GM19035 (cell line): Measurements from ENCODE around the gene OBI1.
A peak's percentile ranks its signal among the peaks of the same experiment; 100 is the strongest.

Experiments
- ATAC-seq: cut with Tn5 transposase; IDR thresholded peaks from one replicate; pipeline ENCODE4 v1.9.1; 2021; ENCODE audit not compliant: unreplicated experiment

Gene OBI1, protein sequence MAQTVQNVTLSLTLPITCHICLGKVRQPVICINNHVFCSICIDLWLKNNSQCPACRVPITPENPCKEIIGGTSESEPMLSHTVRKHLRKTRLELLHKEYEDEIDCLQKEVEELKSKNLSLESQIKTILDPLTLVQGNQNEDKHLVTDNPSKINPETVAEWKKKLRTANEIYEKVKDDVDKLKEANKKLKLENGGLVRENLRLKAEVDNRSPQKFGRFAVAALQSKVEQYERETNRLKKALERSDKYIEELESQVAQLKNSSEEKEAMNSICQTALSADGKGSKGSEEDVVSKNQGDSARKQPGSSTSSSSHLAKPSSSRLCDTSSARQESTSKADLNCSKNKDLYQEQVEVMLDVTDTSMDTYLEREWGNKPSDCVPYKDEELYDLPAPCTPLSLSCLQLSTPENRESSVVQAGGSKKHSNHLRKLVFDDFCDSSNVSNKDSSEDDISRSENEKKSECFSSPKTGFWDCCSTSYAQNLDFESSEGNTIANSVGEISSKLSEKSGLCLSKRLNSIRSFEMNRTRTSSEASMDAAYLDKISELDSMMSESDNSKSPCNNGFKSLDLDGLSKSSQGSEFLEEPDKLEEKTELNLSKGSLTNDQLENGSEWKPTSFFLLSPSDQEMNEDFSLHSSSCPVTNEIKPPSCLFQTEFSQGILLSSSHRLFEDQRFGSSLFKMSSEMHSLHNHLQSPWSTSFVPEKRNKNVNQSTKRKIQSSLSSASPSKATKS

GRCh38 chr13:78658630-78659449, at the start of gene OBI1:
Gene OBI1 (minus strand): TSS chr13:78659155. CDS start chr13:78659120, 35 bp downstream.
- ATAC-seq = peak; percentile 76

GRCh38 chr13:78701383-78701782, 42.4 kb upstream of the OBI1 start:
- ATAC-seq = no peak

GRCh38 chr13:78700121-78700910, 41.4 kb upstream of the OBI1 start:
- ATAC-seq = no peak

DNA sequence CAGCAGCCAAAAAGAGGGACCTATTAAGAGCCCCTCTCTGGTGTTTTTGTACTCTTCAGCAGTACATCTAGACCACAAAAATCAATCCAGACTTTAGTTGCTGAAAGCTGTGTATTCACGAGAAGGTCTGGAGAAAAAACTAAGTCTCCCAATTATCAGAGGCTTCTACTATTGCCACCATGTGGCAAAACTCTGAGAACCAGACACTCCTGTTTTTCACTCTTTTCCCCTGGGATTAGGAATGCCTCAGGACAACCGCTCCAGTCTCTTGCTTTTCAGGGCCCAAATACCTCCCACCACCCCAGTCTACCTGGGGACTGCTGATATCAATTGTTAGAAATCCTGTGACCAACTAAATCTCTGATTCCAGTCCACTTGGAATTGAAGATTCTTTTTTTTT, 30.1 kb upstream of the OBI1 start:
- ATAC-seq = no peak

DNA sequence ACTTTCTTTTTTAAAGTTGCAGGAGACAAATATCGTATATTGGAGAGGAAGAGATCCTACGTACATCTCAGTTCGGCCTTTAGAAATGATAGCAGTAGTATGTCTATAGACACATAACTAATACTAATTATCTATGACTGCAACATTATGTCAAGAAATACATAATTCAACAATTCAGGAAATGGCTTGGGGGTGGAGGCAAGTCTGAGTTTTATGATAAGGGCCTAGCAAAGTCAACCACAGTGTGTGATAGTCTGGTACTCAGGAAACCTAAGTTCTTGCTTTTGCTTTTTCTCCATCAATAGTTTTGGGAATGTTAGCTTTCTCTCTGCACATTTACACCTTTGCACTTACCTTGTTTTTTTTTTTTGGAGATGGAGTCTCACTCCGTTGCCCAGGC, 27.5 kb upstream of the OBI1 start:
- ATAC-seq = no peak

DNA sequence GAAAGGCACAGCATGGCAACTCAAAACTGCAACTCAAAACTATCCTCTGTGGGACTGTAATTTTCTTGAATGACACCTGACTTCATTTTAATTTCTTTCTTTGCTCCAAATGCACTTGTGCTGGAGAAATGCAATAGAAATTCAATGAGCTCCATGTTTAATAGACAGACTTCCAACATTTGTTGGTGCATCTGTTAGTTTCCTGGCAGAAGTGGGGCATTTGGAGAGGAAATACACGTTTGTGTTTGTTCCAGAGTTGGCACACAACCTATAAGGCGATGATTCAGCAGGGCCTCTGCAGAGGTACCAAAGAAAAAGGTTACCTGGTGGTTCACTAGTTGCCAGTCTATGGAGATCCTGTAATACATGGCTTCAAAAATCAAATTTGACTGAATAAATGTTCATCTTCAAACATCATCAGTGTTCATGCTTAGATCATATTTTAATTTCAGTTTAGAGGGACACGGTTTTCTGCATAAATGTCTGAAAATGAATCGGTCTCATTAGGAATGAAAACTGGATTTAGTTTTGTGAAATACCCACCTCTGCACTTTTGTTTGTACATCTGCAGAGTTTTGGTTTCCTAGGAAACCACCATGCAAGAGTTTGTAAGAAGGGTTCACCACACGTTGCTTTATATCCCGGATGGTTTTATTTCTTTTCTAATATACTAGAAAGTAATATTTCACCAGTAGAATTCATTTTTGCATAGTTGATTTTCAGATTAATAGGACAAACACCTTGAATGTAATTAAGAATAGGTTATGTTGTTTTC, 21.8 kb upstream of the OBI1 start:
- ATAC-seq = no peak

DNA sequence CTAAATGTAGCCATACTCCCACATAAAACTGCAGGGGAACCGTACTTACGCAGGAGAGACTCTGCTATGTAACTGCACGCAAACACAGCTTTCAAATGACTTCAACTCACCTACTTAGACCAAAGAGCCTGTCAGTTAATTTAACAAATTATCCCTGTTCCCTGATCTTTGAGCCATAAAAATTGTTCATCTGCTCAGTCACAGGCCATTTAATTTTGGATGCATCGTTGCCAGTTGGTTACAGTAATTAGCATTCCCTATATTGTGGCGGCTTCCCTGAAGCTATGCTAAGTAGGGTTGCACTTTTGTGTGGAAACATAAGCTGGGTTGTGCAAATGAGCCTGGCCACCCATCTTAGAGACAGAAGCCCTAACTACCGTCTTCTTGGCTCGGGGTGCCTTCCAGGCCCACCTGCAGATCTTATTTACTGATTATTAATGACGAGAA, 21.2 kb upstream of the OBI1 start:
- ATAC-seq = no peak

DNA sequence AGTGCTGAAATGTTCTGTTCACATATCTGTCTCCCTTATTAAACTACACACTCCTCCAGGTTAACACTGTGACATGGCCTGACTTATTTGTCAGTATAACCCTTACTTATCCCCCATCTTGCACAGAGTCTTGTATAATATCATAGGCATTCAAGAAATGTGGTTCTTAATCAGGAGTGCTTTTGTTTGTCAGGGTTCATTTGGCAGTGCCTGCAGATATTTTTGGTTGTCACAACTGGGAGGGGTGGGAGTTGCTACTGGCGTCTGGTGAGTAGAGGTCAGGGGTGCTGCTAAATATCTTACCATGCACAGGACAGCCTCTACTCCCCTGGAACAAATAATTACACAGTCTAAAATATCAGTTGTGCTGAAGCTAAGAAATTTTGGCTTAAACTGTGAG, 20.4 kb upstream of the OBI1 start:
- ATAC-seq = no peak

GRCh38 chr13:78675112-78675511, 16.2 kb upstream of the OBI1 start:
- ATAC-seq = no peak

DNA sequence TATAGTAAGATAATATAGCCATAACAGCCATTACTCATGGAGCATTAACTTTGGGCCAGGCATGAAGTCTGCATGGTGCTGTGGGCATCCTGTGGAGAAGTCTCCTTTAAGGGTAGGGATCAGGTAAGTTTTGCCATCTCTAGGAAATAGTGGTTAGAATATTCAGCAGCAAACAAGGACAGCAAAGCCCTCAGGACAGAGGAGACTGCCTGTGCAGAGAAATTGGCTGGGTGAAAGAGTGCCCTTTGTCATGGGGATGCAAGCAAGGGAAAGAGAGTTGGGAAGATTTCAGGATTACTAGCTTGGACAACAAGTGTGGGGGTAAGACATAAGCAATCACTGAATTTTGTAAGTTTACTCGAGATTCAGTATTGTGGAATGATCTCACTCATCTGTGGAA, 15.7 kb upstream of the OBI1 start:
- ATAC-seq = no peak

DNA sequence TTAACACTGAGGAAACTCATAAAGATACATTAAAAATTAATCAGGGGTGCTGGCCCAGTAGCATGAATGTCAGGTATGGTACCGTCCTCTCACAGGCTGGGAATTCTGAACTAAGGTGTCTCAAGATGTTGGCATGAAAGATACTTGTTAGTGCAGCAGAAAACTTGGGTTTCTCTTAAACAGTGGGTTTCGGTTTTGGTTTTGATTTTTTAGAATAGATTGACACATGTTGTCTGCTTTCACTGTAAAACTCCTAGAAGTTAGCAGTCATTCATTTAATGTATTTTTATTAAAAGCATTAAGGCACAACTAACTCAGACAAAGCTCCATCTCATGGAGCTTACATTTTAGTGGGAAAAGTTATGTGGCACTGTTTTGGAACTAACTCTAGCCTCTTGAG, 3.5 kb upstream of the OBI1 start:
- peak; percentile 26 for ATAC-seq

- ATAC-seq = no peak
Observed at GRCh38 chr13:78660495-78660857, 1.5 kb upstream of the OBI1 start.

DNA sequence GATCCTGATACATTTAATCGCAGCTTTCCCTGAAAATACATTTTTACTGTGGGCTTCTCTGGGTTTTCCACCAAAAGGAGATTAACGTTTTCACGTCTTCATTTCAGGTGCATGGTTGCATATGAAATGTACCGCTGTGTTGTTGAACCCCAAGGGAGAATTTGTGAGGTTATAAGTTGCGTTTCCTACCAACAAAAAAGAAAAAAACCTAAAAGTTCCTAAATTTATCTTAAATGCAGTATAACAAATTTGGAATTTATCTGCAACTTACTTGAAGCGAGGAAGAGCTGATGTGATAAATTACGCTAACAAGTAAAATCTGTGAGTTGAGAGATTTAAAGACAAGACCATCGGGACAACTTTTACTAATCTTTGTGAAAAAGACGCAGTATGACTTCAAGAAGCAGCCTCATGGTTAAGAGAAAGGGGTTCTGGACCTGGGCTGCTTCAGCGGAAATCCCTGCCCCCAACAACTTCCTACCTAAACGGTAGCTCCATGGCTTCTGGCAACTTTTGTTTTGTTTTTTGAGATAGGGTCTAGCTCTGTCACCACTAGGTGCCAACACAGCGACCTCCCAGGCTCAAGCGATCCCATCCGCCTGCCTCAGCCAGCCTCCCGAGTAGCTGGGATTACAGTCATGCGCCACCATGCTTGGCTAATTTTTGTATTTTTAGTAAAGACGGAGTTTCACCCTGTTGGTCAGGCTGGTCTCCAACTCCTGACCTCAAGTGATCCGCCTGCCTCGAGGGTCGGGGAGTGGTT, 958 bp upstream of the OBI1 start:
- no peak for ATAC-seq

DNA sequence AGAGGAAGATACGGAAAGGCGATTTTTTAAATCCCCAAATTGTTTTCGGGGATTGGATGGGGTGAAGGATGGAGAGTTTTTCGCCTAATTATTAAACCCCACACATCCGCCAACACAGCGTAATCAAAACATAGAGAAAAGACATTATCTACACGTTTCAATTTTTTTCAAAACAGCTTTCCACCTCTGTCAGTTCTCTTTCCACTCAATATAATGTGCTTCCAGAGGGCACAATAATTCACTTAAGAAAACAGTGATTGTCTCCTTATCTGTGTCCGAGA, 435 bp upstream of the OBI1 start:
- no peak for ATAC-seq

DNA sequence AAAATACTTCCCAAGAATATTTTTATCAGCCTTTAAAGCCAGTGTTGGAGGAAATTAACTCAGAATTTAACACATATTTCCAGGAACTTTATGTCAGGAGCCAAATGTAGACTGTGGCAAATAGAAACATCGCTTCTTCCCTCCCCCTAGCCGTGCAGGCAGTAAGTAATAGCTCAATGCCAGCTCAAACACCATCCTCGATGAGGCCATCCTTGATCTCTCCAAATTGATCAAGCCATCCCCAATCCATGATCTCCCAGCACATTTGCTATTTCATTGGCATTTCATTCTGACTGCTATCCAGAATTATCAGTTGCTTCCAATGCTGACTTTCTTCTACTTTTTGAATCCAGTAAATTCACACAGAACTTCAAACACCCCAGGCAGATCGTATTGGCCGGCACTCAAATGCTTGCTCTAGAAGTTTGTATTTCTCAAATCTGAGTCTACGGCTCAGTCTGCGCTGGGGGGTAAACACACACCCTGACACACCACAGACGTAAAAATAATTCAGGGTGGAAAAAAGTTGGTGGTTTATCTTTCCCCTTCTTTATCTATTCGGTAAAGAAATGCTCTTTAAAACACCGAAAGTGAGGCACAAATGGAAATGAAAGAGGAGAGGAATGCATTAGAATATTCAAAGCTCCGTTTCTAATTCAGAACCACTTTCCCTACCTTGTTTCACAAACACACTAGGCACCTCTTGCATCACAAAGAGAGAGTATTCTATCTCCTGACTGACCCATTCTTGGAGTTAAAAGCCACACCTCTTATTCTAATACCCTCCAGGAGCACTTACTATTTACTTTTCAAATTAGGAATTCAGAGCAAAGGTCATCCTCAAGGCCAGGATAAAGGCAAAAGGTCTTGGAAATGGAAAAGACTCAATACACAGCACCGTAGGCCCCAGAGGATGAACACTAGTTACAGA, 991 bp downstream of the OBI1 start:
- ATAC-seq = peak; percentile 26

DNA sequence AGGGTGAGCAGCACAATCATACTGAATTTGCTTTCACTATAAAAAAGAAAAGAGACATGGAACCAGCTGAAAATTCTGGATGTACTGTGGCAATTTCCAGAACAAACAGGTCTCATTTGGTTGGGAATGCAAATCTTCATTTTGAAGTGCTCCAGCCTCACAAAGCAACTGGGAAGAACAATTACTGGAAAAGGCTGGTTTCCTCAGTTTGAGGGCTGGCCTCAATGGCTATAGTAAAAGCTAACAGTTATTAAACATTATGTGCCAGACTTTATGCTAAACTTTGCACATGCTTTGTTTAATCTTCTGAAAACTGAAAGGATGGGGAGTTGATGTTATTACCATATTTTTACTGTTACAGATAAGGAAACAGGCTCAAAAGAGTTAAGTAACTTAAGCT, 3.0 kb downstream of the OBI1 start:
- ATAC-seq = no peak

DNA sequence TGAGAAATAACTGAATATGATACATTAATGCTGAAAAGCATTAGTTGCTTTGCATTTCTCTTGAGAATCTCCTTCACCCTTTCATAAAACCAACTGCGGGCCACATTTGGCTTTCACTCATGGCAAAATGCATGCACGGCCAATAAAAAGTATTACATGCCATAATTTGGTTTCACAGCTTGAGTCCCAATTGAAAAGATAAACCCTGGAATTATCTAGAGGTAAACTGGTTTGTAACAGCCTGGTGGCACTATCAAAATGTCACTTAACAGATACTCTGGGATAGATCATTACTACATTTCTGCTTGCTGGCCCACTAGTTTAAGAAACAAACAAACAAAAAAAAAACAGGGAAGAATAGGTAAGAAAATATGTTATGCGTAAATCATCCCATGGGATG, 3.9 kb downstream of the OBI1 start:
- ATAC-seq = no peak

DNA sequence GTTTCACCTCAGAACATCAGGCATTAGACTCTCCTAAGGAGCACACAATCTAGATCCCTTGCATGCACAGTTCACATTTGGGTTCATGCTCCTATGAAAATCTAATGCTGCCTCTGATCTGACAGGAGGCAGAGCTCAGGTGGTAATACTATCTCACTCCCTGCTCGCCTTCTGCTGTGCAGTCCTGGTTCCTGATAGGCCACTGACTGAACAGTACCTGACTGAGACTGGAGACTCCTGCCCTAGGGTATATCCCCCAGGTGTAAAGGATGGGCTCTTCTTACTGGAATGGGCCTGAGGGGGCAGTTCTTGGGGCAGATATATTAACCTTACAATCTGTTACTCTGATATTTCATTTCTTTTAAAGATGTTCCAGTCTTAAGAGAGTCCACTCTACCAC, 6.3 kb downstream of the OBI1 start:
- no peak for ATAC-seq

DNA sequence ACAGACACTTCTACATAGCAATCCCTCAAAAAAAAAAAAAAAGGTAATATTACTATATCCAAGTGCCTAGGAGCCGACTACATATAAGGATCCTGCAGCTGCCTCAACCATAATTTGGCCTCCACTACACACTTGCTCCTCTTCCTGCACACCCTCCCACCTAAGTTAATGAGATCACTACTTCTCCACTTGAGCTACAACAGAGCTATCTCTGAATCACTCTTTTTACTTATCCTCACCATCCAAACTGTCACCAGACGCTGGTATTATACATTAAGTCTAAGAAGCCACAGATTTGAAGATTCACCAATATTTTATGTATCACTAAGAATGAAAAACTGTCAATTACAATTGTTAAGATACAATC, 8.3 kb downstream of the OBI1 start:
- ATAC-seq = no peak
